Keratinocyte (primary cell): ENCODE results near the gene TMEM94. TPM values are rescaled to one million over a fixed set of nuclear protein-coding genes. Genes with fewer than 3 reads are reported as not detected.
"Not testable (repeated sequence)": the region's sequence is repeated elsewhere in the genome, so short reads cannot be mapped to it uniquely, and the experiment has no call there.

Experiments
- DNase-seq: peaks from one replicate; pipeline ENCODE4 v3.0.0-alpha.2; 2011; ENCODE audit warnings: low read depth, missing footprints, low spot score
- FAIRE-seq: peaks from 2 replicates; lab custom pipeline; 2011; peaks lifted over from hg19 to GRCh38; lab: Jason Lieb, UNC
- H2AFZ ChIP-seq: 2 replicates; pipeline ENCODE4 v1.6.0; 2012; ENCODE audit warnings: low read length, control low read depth, inconsistent platforms; ENCODE audit not compliant: control insufficient read depth
- H3K27ac ChIP-seq: 2 replicates; pipeline ENCODE4 v1.5.1; 2011; ENCODE audit warnings: low read length; ENCODE audit not compliant: control insufficient read depth, insufficient read depth
- H3K27me3 ChIP-seq: 3 replicates; pipeline ENCODE4 v1.6.0; 2011; ENCODE audit warnings: low read length; ENCODE audit not compliant: control insufficient read depth, insufficient read depth; ENCODE audit errors: extremely low read depth
- H3K36me3 ChIP-seq, 2 experiments: 2 replicates in 1 of 2; 3 replicates in 1 of 2; pipeline ENCODE4 v1.5.1; 2011; ENCODE audit warnings: low read length in 2 of 2, mild to moderate bottlenecking in 1 of 2; ENCODE audit not compliant: control insufficient read depth in 2 of 2, insufficient read depth in 2 of 2; ENCODE audit errors: extremely low read depth in 1 of 2
- H3K4me1 ChIP-seq: 3 replicates; pipeline ENCODE4 v1.5.1; 2011; ENCODE audit warnings: low read length; ENCODE audit not compliant: control insufficient read depth, insufficient read depth; ENCODE audit errors: extremely low read depth
- H3K4me2 ChIP-seq: 3 replicates; pipeline ENCODE4 v1.6.0; 2011; ENCODE audit warnings: low read depth, low read length; ENCODE audit not compliant: control insufficient read depth, insufficient read depth; ENCODE audit errors: extremely low read depth
- H3K4me3 ChIP-seq, 3 experiments: fragments of 200-600 bp in 1 of 3; sonication (generic) in 1 of 3; 2 replicates in 2 of 3; 3 replicates in 1 of 3; pipeline ENCODE4 v1.5.1; 2011 to 2016; ENCODE audit warnings: low read length in 3 of 3, mild to moderate bottlenecking in 3 of 3, control low read depth in 2 of 3, inconsistent platforms in 1 of 3, low read depth in 1 of 3, mixed read lengths in 1 of 3, mixed run types in 1 of 3, moderate library complexity in 1 of 3; ENCODE audit not compliant: control insufficient read depth in 2 of 3, insufficient read depth in 2 of 3; ENCODE audit errors: extremely low read depth in 1 of 3
- H3K79me2 ChIP-seq: 2 replicates; pipeline ENCODE4 v1.6.0; 2012; ENCODE audit warnings: low read length; ENCODE audit not compliant: control insufficient read depth, insufficient read depth
- H3K9ac ChIP-seq: 3 replicates; pipeline ENCODE4 v1.6.0; 2011; ENCODE audit warnings: low read length; ENCODE audit not compliant: control insufficient read depth, insufficient read depth; ENCODE audit errors: extremely low read depth
- H3K9me1 ChIP-seq: 3 replicates; pipeline ENCODE4 v1.6.0; 2011; ENCODE audit warnings: low read length; ENCODE audit not compliant: control insufficient read depth, insufficient read depth; ENCODE audit errors: extremely low read depth
- H3K9me3 ChIP-seq: 2 replicates; pipeline ENCODE4 v1.5.1; 2012; ENCODE audit warnings: low read depth, low read length; ENCODE audit not compliant: control insufficient read depth
- H4K20me1 ChIP-seq: 3 replicates; pipeline ENCODE4 v1.6.0; 2011; ENCODE audit warnings: low read length; ENCODE audit not compliant: control insufficient read depth, insufficient read depth; ENCODE audit errors: extremely low read depth
- EZH2 ChIP-seq: IDR thresholded peaks from one replicate; pipeline ENCODE4 v1.6.1; 2012; ENCODE audit warnings: inconsistent platforms, mild to moderate bottlenecking, low read length, moderate library complexity
- dilution Hi-C: fragments of 300-500 bp; cut with MboI; formaldehyde crosslinking; loops from one replicate; pipeline ENCODE4 v1.7.0; 2020; ENCODE audit warnings: low sequenced_read_pairs; ENCODE audit not compliant: extremely low pct_ligation_motif_present
- polyA plus RNA-seq, 5 experiments: library from polyadenylated mRNA; depleted of rRNA in 3 of 5; stranded (reverse) in 3 of 5; stranded (forward) in 1 of 5; unstranded in 1 of 5; fragments of >200 nt; gene quantifications; 1 replicate in 1 of 5; 2 replicates in 3 of 5; 3 replicates in 1 of 5; pipeline versions ENCODE4 v1.2.1 to v1.2.3, GENCODE V29; 2011 to 2012; ENCODE audit warnings: missing spikeins in 2 of 5, low read depth in 1 of 5, low replicate concordance in 1 of 5
- TF ChIP-seq, protein P1 (sequence below), 3 experiments: IDR thresholded peaks in 1 of 3; conservative IDR thresholded peaks in 1 of 3; optimal IDR thresholded peaks in 1 of 3; 2 replicates in 2 of 3; 3 replicates in 1 of 3; pipeline versions ENCODE3 to v1.5.1; 2011; ENCODE audit warnings: low read length in 3 of 3, mild to moderate bottlenecking in 3 of 3, moderate library complexity in 2 of 3, control low read depth in 1 of 3, inconsistent platforms in 1 of 3; ENCODE audit not compliant: insufficient read depth in 2 of 3; ENCODE audit errors: extremely low read depth in 1 of 3

Gene TMEM94
- polyA plus RNA-seq, 1 donor (not counting 4 experiments of a cell fraction or from before 2014, with no cell fraction given): 13.6 TPM

DNA sequence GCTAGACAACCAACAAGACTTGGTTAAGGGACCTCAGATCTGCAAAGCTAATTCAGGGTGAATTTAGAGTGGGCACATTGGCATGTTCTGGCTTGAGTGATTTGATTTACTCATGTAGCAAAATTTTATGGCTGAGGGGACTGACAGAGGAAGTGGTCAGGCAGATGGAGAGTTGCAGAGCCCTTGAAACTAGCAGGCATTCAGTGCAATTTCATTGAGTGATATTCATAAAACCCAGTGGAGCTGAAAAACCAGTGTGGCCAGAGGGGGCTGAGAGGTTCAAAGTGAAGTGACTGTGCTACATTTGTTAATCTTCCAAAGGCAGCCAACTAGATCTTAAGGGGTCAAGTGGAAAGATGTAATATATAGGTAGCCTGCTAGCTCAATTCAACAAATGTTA is 2.2 kb upstream of the TMEM94 start:
- dilution Hi-C loops: no loop called here
- peak overlapping the region; percentile 42 for H3K4me2 ChIP-seq
- no peak for FAIRE-seq
- H3K27ac ChIP-seq: no peak overlapping the region
- H2AFZ ChIP-seq: no peak overlapping the region
- H3K4me3 ChIP-seq: no peak overlapping the region
- peaks cover 1% of the 10 kb centered on the region for H3K79me2 ChIP-seq
- H3K9me3 ChIP-seq: no peaks in the 10 kb centered on the region
- H3K27me3 ChIP-seq: no peaks in the 10 kb centered on the region
- no peak overlapping the region for H3K9ac ChIP-seq
- H4K20me1 ChIP-seq: no peaks in the 10 kb centered on the region
- no peak for DNase-seq
- TF ChIP-seq EZH2: no peak
- TF ChIP-seq, protein P1, sequence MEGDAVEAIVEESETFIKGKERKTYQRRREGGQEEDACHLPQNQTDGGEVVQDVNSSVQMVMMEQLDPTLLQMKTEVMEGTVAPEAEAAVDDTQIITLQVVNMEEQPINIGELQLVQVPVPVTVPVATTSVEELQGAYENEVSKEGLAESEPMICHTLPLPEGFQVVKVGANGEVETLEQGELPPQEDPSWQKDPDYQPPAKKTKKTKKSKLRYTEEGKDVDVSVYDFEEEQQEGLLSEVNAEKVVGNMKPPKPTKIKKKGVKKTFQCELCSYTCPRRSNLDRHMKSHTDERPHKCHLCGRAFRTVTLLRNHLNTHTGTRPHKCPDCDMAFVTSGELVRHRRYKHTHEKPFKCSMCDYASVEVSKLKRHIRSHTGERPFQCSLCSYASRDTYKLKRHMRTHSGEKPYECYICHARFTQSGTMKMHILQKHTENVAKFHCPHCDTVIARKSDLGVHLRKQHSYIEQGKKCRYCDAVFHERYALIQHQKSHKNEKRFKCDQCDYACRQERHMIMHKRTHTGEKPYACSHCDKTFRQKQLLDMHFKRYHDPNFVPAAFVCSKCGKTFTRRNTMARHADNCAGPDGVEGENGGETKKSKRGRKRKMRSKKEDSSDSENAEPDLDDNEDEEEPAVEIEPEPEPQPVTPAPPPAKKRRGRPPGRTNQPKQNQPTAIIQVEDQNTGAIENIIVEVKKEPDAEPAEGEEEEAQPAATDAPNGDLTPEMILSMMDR (optimal IDR thresholded peaks at IDR 0.05 in 1 of 3, IDR thresholded peaks at IDR 0.05 in 1 of 3, conservative IDR thresholded peaks at IDR 0.05 in 1 of 3; ENCODE audit: extremely low read depth in 1 of 3, insufficient read depth in 2 of 3, low read length in 3 of 3): no peak
- no peaks in the 10 kb centered on the region for H3K9me1 ChIP-seq
- H3K36me3 ChIP-seq: no peaks in the 10 kb centered on the region
- H3K4me1 ChIP-seq: peaks cover 23% of the 10 kb centered on the region

DNA sequence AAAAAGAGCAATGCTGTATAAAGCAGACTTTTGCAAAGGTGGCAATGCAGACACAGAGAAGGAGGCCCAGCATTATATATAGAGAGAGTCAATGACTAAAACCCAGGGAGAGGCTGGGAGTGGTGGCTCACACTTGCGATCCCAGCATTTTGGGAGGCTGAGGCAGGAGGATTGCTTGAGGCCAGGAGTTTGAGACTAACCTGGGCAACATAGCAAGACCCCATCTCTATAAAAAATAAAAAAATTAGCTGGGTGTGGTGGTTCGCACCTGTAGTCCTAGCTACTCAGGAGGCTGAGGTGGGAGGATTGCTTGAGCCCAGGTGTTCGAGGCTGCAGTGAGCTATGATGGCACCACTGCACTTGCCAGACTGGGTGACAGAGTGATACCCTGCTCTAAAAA is 1.8 kb upstream of the TMEM94 start:
- H3K27ac ChIP-seq, H3K9me1 ChIP-seq, H3K4me2 ChIP-seq, dilution Hi-C loops, H3K79me2 ChIP-seq, H2AFZ ChIP-seq, H3K9me3 ChIP-seq, H4K20me1 ChIP-seq, H3K36me3 ChIP-seq, H3K4me3 ChIP-seq, H3K9ac ChIP-seq, DNase-seq, FAIRE-seq, H3K27me3 ChIP-seq: not testable (repeated sequence)
- peaks cover 26% of the 10 kb centered on the region for H3K4me1 ChIP-seq

DNA sequence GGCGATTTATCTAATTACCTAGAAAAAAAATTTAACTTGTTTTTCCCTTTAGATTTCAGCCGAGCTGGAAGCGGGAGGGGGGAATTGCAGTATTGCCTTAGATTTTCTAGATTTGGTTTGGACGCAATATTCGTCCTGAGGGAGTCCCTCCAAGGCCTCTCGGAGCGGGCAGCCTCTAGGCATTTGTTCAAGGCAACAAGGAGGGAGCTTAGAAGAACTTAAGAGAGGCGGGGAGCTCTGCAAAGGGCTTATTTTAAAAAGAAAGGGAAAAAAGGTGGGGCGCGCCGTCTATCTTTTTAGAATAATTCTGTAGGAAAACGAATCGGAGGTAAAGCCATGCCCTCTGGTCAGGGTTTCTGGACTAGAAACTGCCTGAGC is 407 bp upstream of the TMEM94 start:
- FAIRE-seq (no peak), DNase-seq (no peak)
- H3K36me3 ChIP-seq: no peaks in the 10 kb centered on the region
- no peak for TF ChIP-seq EZH2
- TF ChIP-seq, protein P1 (optimal IDR thresholded peaks at IDR 0.05 in 1 of 3, IDR thresholded peaks at IDR 0.05 in 1 of 3, conservative IDR thresholded peaks at IDR 0.05 in 1 of 3; ENCODE audit: extremely low read depth in 1 of 3, insufficient read depth in 2 of 3, low read length in 3 of 3): no peak
- H3K9me1 ChIP-seq: no peaks in the 10 kb centered on the region
- peak overlapping the region; percentile 87 for H3K4me2 ChIP-seq
- peaks cover 1% of the 10 kb centered on the region for H3K79me2 ChIP-seq
- H4K20me1 ChIP-seq: no peaks in the 10 kb centered on the region
- H3K4me3 ChIP-seq: peak overlapping the region in 2 of 3 experiments; percentile 81 to 95
- peak overlapping the region; percentile 73 for H3K27ac ChIP-seq
- no peaks in the 10 kb centered on the region for H3K27me3 ChIP-seq
- dilution Hi-C loops: no loop called here
- H2AFZ ChIP-seq: peak overlapping the region; percentile 82
- H3K4me1 ChIP-seq: peaks cover 26% of the 10 kb centered on the region
- H3K9ac ChIP-seq: peak overlapping the region; percentile 87
- no peaks in the 10 kb centered on the region for H3K9me3 ChIP-seq
